GM12873 (cell line): ENCODE measurements around the gene SERPINC1.
A peak's percentile ranks its signal among the peaks of the same experiment; 100 is the strongest.

ENCODE experiments used
- TF ChIP-seq, protein P1 (sequence below): IDR thresholded peaks from 2 replicates; pipeline ENCODE4 v1.5.1; 2012; ENCODE audit warnings: low read depth, mild to moderate bottlenecking, moderate library complexity, low read length, control low read depth; ENCODE audit not compliant: insufficient read depth; ENCODE audit errors: missing control alignments

Gene SERPINC1

GRCh38 chr1:173870252-173871075, 46.7 kb downstream of the SERPINC1 start:
- TF ChIP-seq, protein P1, sequence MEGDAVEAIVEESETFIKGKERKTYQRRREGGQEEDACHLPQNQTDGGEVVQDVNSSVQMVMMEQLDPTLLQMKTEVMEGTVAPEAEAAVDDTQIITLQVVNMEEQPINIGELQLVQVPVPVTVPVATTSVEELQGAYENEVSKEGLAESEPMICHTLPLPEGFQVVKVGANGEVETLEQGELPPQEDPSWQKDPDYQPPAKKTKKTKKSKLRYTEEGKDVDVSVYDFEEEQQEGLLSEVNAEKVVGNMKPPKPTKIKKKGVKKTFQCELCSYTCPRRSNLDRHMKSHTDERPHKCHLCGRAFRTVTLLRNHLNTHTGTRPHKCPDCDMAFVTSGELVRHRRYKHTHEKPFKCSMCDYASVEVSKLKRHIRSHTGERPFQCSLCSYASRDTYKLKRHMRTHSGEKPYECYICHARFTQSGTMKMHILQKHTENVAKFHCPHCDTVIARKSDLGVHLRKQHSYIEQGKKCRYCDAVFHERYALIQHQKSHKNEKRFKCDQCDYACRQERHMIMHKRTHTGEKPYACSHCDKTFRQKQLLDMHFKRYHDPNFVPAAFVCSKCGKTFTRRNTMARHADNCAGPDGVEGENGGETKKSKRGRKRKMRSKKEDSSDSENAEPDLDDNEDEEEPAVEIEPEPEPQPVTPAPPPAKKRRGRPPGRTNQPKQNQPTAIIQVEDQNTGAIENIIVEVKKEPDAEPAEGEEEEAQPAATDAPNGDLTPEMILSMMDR, result peak; percentile 3

GRCh38 chr1:173869021-173869359, 48.1 kb downstream of the SERPINC1 start:
- TF ChIP-seq, protein P1, result no peak

DNA sequence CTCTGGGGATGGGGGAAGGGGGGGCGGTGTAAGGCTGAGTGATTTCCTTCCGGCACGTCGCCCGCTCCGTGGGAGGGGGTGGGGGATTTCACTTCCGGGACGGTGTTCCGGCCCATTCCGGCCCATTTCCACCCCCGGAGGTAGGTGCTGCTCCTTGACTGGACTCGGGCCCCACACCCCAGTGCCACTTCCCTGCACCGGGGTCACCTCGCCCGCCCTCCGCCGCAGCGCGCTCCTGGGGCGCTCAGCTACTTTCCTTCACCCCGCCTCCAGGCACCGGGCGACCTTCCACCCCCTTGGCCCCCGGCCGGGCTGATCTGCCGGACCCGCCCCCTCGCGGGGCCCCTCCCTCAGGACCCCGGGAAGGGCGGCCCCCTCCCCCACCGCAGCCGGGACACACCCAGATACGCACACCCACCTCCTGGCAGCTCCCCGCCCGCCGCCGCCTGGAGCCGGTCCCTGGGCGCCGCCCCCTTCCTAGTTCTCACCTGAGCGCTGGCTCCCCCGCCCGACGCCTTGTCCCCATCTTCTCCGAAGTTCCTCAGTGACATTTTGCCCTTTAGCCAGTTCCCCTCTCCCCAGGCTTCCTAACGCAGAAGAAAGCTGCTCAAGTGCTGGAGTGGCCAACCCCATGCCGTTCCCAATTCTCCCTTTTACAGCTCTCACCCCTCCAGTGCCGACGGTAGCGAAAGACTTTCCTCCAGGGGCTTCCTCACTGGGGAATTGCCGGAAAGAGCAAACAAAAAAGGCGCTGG, 48.7 kb downstream of the SERPINC1 start, which contains the start of gene ZBTB37:
Gene ZBTB37, plus strand, starts transcription at position 115 of the 755 bp plus-strand sequence. CDS start 1,846 bp downstream, outside the sequence.
- TF ChIP-seq, protein P1, result no peak

DNA sequence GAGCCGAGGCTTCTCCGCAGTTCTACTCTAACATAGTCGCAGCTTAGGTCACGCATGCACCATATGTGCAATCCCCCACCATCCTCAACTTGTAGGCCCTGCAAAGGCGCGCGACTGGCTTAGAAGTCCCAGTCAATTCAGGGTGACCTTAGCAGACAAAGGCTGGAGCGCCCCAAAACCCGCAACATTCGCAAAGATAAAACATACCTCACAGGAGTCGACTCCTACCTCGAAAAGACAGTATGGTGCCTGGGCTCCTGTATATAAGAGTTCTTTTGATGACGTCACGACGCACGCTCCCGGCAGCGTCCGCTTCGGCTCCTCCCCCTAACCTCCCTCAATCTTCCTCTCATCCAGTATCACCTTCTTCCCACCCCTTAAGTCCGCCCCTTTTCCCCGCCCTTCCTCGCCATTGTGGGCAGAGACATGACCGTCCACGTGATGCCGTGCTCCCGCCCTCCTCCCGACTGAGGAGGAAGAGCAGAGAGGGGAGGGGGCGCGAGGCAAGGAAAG, 49.3 kb downstream of the SERPINC1 start, which contains the start of gene GAS5:
Gene GAS5, minus strand, starts transcription at position 237 of the 513 bp plus-strand sequence.
- TF ChIP-seq, protein P1, result no peak

DNA sequence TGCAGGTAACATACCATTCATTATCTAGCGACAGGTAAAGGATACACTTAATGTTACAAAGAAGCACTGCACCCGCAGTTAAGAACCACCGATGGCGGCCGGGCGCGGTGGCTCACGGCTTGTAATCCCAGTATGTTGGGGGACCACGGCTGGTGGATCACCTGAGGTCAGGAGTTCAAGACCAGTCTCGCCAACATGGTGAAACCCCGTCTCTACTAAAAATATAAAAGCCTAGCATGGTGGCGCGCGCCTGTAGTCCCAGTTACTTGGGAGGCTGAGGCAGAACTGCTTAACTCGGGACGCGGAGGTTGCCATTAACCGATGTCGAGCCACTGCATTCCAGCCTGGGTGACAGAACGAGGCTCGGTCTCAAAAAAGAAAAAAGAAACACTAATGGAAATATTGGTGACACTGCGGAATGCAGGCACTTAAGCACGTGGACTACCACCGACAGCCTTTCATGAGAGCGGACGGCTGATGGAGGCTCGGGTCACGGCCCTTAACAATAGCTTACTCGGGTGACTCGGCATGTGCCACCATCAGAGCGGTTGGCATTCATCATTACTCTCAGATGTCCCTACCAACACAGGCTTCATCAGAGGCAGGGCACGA, 49.9 kb downstream of the SERPINC1 start:
- TF ChIP-seq, protein P1, result no peak

GRCh38 chr1:173866413-173867115, 50.6 kb downstream of the SERPINC1 start:
- TF ChIP-seq, protein P1, result no peak
